GM23338 (cell line): ENCODE measurements around the gene OR2T1.
"Not testable (repeated sequence)": the region's sequence is repeated elsewhere in the genome, so short reads cannot be mapped to it uniquely, and the experiment has no call there.

Source experiments
- CREB1 ChIP-seq: fragments of 250-450 bp; sonication (Bioruptor Pico); IDR thresholded peaks from 2 replicates; pipeline ENCODE4 v1.5.0; 2020; ENCODE audit warnings: low read depth, mild to moderate bottlenecking, moderate library complexity
- CTCF ChIP-seq, 2 experiments: fragments of 200-600 bp in 1 of 2; sonication (generic) in 1 of 2; conservative IDR thresholded peaks; 2 replicates each; pipeline versions ENCODE4 v1.5.1 to v1.6.1; 2016 to 2017; ENCODE audit warnings: antibody characterized with exemption in 2 of 2, low read depth in 2 of 2, mild to moderate bottlenecking in 2 of 2, moderate library complexity in 1 of 2
- EZH2 ChIP-seq: fragments of 200-600 bp; sonication (generic); IDR thresholded peaks from one replicate; pipeline ENCODE4 v1.8.0; 2017; ENCODE audit warnings: antibody characterized with exemption, mild to moderate bottlenecking, low read depth; ENCODE audit not compliant: unreplicated experiment
- EZH2phosphoT487 ChIP-seq: fragments of 200-600 bp; sonication (generic); IDR thresholded peaks from one replicate; pipeline ENCODE4 v1.8.1; 2018; ENCODE audit warnings: antibody characterized with exemption; ENCODE audit not compliant: unreplicated experiment
- NANOG ChIP-seq: IDR thresholded peaks from 2 replicates; pipeline ENCODE4 v1.6.1; 2016; ENCODE audit warnings: antibody characterized with exemption, borderline replicate concordance
- POLR2AphosphoS5 ChIP-seq: IDR thresholded peaks from 2 replicates; pipeline ENCODE4 v1.6.1; 2016; ENCODE audit warnings: antibody characterized with exemption, low read depth
- REST ChIP-seq: IDR thresholded peaks from one replicate; pipeline ENCODE4 v1.6.1; 2018; ENCODE audit warnings: antibody characterized with exemption; ENCODE audit not compliant: unreplicated experiment
- ZNF114 ChIP-seq: fragments of 250-450 bp; sonication (Bioruptor Pico); IDR thresholded peaks from 2 replicates; pipeline ENCODE4 v1.5.0; 2020; ENCODE audit warnings: mild to moderate bottlenecking, moderate library complexity
- ZNF331 ChIP-seq: fragments of 250-450 bp; sonication (Bioruptor Pico); IDR thresholded peaks from 2 replicates; pipeline ENCODE4 v1.5.0; 2020; ENCODE audit warnings: low read depth, mild to moderate bottlenecking, moderate library complexity

- not testable (repeated sequence) for TF ChIP-seq CTCF (conservative IDR thresholded peaks at IDR 0.05; ENCODE audit: low read depth in 2 of 2); NANOG; ZNF331 (CRISPR knock-in tag); EZH2; POLR2AphosphoS5; REST; EZH2phosphoT487; CREB1 (CRISPR knock-in tag); ZNF114
Observed at GRCh38 chr1:248439283-248439682, 36.4 kb downstream of the OR2T1 start.
